ENCODE data around the gene ARHGAP18.

GRCh38 chr6:129713806-129714333 is 3.9 kb upstream of the ARHGAP18 start:
- TF ChIP-seq ZFP41 (CRISPR knock-in tag; IDR thresholded peaks at IDR 0.05; ENCODE audit: borderline replicate concordance) (no peak), SRF (IDR thresholded peaks at IDR 0.05; ENCODE audit: low read depth, low read length) (no peak)
